ENCODE data around the gene USPL1.
A peak's percentile ranks its signal among the peaks of the same experiment; 100 is the strongest.
"Not testable (repeated sequence)": the region's sequence is repeated elsewhere in the genome, so short reads cannot be mapped to it uniquely, and the experiment has no call there.

USPL1 gene

DNA sequence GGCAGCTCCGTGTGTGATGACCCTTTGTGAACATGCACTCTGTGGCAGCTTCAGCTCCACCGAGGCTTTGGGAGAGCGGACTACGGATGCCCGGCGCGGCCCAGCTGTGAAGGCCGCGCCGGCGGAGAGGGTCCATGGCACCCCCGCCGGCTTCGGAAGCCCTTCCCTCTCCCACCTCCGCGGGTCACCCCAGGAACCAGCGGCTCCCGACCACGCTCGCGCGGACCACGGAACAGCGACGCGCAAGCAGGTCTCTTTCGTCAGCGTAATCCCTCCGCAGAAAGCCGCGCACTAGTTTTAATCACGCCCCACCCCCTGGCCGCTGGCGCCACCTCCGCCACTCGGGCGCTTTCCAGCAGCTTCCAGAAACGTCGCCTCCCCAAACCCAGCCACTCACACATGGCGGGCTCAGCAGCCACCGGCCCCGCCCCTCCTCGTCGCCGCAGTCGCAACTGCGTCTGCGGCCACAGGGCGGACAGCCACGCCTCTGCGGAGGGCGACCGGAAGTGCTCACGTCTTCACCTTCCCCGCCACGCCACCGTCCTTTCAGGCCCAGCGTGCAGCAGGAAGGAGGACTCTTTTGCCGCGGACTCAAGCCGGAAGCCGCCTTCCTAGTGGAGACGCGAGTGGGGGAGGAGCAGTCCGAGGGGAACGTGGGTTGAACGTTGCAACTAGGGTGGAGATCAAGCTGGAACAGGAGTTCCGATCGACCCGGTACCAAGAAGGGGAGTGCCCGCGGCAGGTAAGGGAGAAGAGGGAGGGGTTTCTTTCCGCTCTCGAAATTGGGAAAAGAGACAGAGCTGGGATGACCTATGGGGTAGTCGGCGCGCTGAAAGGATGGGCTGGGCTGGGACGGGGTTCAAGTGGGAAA is at the start of gene USPL1:
USPL1 (plus strand) TSS at position 606 of the 871 bp plus-strand sequence. CDS start 3,221 bp downstream, outside the sequence.
- peak; percentile 99 for DNase-seq

- no peak for DNase-seq
Measured at GRCh38 chr13:30569901-30570576, 47.7 kb upstream of the USPL1 start.

DNA sequence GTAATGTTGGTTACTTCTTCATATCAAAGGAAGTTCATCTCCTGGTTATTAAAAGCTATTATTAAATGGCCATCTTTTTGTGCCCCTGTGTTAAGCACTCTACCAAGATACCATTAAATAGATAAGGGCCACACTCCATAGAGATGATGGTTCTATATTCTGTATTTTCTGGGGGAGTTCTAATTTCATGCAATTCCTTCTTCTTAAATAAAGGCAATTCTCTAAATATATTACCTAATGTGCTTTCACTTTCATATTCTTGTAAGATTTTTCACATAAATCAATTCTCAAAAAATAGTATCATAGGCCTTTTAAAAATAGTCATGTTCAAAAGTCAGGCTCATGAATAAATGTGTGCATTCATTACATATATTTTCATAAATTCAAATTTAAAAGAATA is 47.0 kb upstream of the USPL1 start:
- DNase-seq = no peak

DNA sequence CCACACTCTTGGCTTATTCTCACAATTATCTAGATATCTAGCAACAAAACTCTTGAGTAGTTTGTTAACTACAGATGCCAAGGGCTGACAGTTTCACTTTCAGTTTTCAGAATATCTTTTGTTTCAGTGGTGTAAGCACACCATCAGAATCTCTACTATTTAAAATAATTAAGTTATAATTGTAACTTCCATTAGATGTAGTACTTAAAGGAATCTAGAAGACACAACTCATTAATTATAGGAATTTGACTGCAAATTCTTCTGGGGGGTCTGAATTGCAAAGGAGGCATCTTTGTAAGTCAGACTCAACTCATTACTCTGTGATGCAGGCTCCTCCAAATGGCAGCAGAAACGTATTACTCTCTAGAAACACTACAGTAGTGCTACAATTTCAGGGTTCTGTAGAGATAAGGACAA is 44.9 kb upstream of the USPL1 start:
- peak; percentile 24 for DNase-seq

GRCh38 chr13:30576528-30576927 is 41.2 kb upstream of the USPL1 start:
- DNase-seq = no peak

DNA sequence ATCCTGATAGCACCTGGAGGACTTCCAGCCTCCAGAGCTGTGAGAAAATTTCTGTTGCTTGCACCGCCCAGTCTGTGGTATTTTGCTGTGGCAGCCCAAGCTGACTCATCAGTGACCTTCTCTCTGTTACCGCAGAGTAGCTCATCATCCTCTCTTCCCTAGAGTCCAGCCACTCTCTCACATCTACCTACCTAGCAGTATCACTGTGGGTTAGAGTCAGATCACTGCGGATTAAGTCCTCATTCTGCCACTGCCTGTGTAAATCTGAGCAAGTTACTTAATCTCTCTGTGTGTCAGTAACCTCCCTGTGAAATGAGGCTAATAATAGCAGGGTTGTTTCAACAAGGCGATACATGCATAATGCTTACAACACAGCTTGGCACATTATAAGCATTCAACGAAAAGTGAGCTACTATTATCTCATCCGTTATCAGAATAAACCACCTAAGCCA is 40.3 kb upstream of the USPL1 start:
- no peak for DNase-seq

DNA sequence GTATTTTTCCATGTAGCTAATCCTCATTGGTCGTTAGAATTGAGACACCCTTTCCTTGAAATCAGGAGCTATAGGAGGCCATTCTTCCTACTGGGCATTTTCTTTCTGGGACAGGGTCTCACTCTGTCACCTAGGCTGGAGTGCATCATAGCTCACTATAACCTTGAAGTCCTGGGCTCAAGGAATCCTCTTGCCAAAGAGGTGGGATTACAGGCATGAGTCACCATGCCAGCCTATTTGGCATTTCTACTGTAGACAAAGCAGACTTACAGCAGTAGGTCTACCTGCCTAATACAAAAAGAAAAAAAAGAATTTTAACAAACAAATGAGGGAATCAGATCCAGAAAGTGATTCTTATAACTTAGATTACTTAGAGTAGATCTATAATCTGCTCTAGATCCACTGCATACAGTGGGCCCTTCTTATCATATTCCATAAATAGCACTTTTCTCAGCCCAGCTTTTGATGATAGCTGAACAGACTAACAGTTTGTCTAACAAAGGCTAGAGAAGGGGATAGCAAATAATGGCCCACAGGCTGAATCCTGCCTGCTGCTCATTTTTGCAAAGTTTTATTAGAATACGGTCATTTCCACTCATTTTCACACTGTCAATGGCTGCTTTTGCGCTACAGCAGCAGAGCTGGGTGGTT is 36.7 kb upstream of the USPL1 start:
- no peak for DNase-seq

GRCh38 chr13:30581582-30581981 is 36.1 kb upstream of the USPL1 start:
- DNase-seq = peak; percentile 18

- DNase-seq = no peak
Measured at GRCh38 chr13:30584051-30584731, 33.5 kb upstream of the USPL1 start.

- no peak for DNase-seq
Measured at GRCh38 chr13:30585748-30586262, 31.9 kb upstream of the USPL1 start.

- no peak for DNase-seq
Measured at GRCh38 chr13:30587231-30587630, 30.5 kb upstream of the USPL1 start.

GRCh38 chr13:30587739-30588138 is 30.0 kb upstream of the USPL1 start:
- no peak for DNase-seq

GRCh38 chr13:30593001-30593400 is 24.7 kb upstream of the USPL1 start:
- no peak for DNase-seq

GRCh38 chr13:30600496-30600895 is 17.2 kb upstream of the USPL1 start:
- DNase-seq = no peak

DNA sequence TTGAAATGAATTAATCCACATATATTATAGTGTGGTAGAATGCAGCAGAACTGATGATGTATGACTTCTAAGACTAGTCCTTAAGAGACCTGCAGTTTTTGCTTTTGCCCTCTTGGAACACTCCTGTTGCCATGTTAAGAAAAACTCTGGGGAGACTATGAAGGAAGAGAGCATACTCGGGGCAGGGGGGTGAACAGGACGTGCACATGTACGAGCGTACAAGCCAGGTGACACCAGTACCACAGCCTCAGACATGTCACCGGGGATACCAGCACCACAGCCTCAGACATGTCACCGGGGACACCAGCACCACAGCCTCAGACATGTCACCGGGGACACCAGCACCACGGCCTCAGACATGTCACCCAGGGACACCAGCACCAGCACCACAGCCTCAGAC is 15.9 kb upstream of the USPL1 start:
- DNase-seq = no peak

DNA sequence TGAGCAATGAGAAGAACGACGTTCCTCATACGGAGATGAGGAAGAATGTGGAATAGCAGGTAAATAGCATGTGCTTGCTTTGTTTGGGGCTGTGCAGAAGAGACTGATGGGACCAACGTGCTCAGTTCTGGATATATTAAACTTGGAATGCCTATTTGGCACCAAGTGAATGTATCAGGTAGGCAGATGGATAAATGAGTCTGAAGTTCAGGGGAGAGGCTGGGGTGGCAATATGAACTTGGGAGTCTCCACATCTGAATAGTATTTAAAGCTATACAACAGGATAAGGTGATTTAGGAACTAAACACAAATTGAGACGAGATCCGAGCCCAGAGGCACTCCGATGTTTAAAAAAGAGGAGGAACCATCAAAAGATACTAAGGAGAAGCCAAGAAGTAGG is 12.7 kb upstream of the USPL1 start:
- no peak for DNase-seq

DNA sequence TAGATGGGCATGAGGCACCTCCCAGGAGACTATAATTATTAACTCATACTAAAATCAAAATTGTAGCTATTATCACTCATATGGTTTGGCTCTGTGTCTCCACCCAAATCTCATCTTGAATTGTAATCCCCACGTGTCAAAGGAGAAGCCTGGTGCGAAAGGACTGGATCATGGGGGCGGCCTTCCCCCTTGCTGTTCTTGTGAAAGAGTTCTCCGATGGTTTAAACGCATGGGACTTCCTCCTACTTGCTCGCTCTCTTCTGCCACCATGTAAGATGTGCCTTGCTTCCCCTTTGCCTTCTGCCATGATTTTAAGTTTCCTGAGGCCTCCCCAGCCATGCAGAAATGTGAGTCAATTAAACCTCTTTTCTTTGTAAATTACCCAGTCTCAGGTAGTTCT is 10.5 kb upstream of the USPL1 start:
- DNase-seq = not testable (repeated sequence)

GRCh38 chr13:30607908-30608307 is 9.8 kb upstream of the USPL1 start:
- no peak for DNase-seq

GRCh38 chr13:30608364-30608763 is 9.4 kb upstream of the USPL1 start:
- no peak for DNase-seq

GRCh38 chr13:30610311-30610710 is 7.4 kb upstream of the USPL1 start:
- no peak for DNase-seq

DNA sequence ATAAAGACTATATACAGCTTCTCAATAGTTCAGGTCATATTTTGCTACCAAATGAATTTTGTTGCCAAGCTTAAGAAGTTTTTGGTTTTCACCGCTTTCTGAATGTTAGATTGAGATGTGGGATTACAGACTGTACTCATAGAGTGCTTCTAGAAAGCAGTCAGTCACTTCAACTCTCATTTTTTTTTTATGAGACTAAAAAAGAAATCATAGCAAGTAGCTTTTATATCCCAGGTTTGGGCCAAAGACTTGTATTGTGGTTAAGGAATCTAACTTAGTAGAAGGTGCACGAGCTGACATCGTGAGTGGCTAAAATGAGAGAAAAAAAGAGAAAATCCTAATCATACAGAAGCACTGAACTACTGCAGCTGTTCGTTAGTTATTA is 2.2 kb upstream of the USPL1 start:
- DNase-seq = no peak

- peak; percentile 82 for DNase-seq
Measured at GRCh38 chr13:30615866-30616541, 1.7 kb upstream of the USPL1 start.
